ENCODE measurements around the gene BICC1.

BICC1 gene

GRCh38 chr10:58608826-58609531, 96.3 kb downstream of the BICC1 start:
- no peak for DNase-seq

GRCh38 chr10:58609532-58610150, 97.0 kb downstream of the BICC1 start:
- DNase-seq: no peak

GRCh38 chr10:58615237-58615935, 102.7 kb downstream of the BICC1 start:
- no peak for DNase-seq

- no peak for DNase-seq
Measured at GRCh38 chr10:58618158-58618676, 105.5 kb downstream of the BICC1 start.

GRCh38 chr10:58621379-58622077, 108.9 kb downstream of the BICC1 start:
- DNase-seq: no peak

- DNase-seq: no peak
Measured at GRCh38 chr10:58622246-58622645, 109.6 kb downstream of the BICC1 start.

GRCh38 chr10:58625070-58625469, 112.4 kb downstream of the BICC1 start:
- no peak for DNase-seq

GRCh38 chr10:58627392-58627791, 114.7 kb downstream of the BICC1 start:
- DNase-seq: no peak

- no peak for DNase-seq
Measured at GRCh38 chr10:58631715-58632114, 119.0 kb downstream of the BICC1 start.

- DNase-seq: no peak
Measured at GRCh38 chr10:58632216-58632615, 119.5 kb downstream of the BICC1 start.

GRCh38 chr10:58637352-58637751, 124.7 kb downstream of the BICC1 start:
- no peak for DNase-seq

GRCh38 chr10:58638388-58638787, 125.7 kb downstream of the BICC1 start:
- DNase-seq: no peak

GRCh38 chr10:58641095-58641531, 128.4 kb downstream of the BICC1 start:
- peak; percentile 8 for DNase-seq

GRCh38 chr10:58641708-58642107, 129.0 kb downstream of the BICC1 start:
- DNase-seq: no peak

- DNase-seq: no peak
Measured at GRCh38 chr10:58642283-58642682, 129.6 kb downstream of the BICC1 start.

GRCh38 chr10:58642916-58643428, 130.3 kb downstream of the BICC1 start:
- DNase-seq: no peak

- no peak for DNase-seq
Measured at GRCh38 chr10:58644311-58644710, 131.6 kb downstream of the BICC1 start.

- no peak for DNase-seq
Measured at GRCh38 chr10:58645416-58646146, 132.9 kb downstream of the BICC1 start.

- DNase-seq: no peak
Measured at GRCh38 chr10:58647376-58648112, 134.9 kb downstream of the BICC1 start.

GRCh38 chr10:58648131-58648530, 135.5 kb downstream of the BICC1 start:
- no peak for DNase-seq

GRCh38 chr10:58651040-58651439, 138.4 kb downstream of the BICC1 start:
- peak; percentile 43 for DNase-seq
